Neuronal stem cell (in vitro differentiated cells): ENCODE results near the gene KDM4B.

Experiments
- DNase-seq: peaks from one replicate; pipeline ENCODE4 v3.0.0-alpha.2; 2013; ENCODE audit warnings: low spot score
- H2AFZ ChIP-seq: one replicate; pipeline ENCODE4 v1.6.1; 2013; ENCODE audit warnings: mild to moderate bottlenecking, low read length, inconsistent platforms
- H2AK5ac ChIP-seq: 2 replicates; pipeline ENCODE4 v1.6.1; 2013; ENCODE audit warnings: low read depth, mild to moderate bottlenecking, inconsistent platforms, low read length, moderate library complexity, mixed read lengths
- H2BK120ac ChIP-seq: 2 replicates; pipeline ENCODE4 v1.6.1; 2013; ENCODE audit warnings: low read depth, mild to moderate bottlenecking, inconsistent platforms, low read length, moderate library complexity, mixed read lengths
- H2BK12ac ChIP-seq: one replicate; pipeline ENCODE4 v1.6.1; 2013; ENCODE audit warnings: low read length, inconsistent platforms
- H2BK15ac ChIP-seq: 2 replicates; pipeline ENCODE4 v1.6.1; 2013; ENCODE audit warnings: mild to moderate bottlenecking, low read length, inconsistent platforms, mixed read lengths
- H2BK5ac ChIP-seq: one replicate; pipeline ENCODE4 v1.6.1; 2013; ENCODE audit warnings: inconsistent platforms, mild to moderate bottlenecking, low read length, moderate library complexity
- H3K14ac ChIP-seq: one replicate; pipeline ENCODE4 v1.6.1; 2013; ENCODE audit warnings: low read length, inconsistent platforms
- H3K18ac ChIP-seq: 2 replicates; pipeline ENCODE4 v1.6.1; 2013; ENCODE audit warnings: low read length, inconsistent platforms
- H3K23ac ChIP-seq: 2 replicates; pipeline ENCODE4 v1.6.1; 2013; ENCODE audit warnings: low read depth, mild to moderate bottlenecking, mixed read lengths, low read length, inconsistent platforms; ENCODE audit not compliant: poor library complexity
- H3K27ac ChIP-seq: replicated peaks from 3 replicates; pipeline ENCODE4 v1.5.1; 2013; ENCODE audit warnings: low read length, inconsistent platforms
- H3K27me3 ChIP-seq, 3 experiments: 2 replicates each; pipeline ENCODE4 v1.6.1; 2013; ENCODE audit warnings: low read length in 3 of 3, mild to moderate bottlenecking in 2 of 3, inconsistent platforms in 1 of 3, low read depth in 1 of 3, mixed read lengths in 1 of 3, moderate library complexity in 1 of 3; ENCODE audit not compliant: control insufficient read depth in 3 of 3, insufficient read depth in 3 of 3
- H3K36me3 ChIP-seq, 2 donors: replicated peaks in 1 of 2; 2 replicates each; pipeline ENCODE4 v1.6.1; 2013; ENCODE audit warnings: low read length in 2 of 2; ENCODE audit not compliant: control insufficient read depth in 2 of 2, insufficient read depth in 2 of 2
- H3K4ac ChIP-seq: 2 replicates; pipeline ENCODE4 v1.6.1; 2013; ENCODE audit warnings: inconsistent platforms, mild to moderate bottlenecking, low read length, moderate library complexity
- H3K4me1 ChIP-seq, 2 donors: 1 replicate in 1 of 2; 2 replicates in 1 of 2; pipeline ENCODE4 v1.6.1; 2013; ENCODE audit warnings: low read length in 2 of 2, low read depth in 1 of 2; ENCODE audit not compliant: control insufficient read depth in 2 of 2, insufficient read depth in 1 of 2
- H3K4me2 ChIP-seq: one replicate; pipeline ENCODE4 v1.6.1; 2013; ENCODE audit warnings: mild to moderate bottlenecking, low read length, inconsistent platforms; ENCODE audit not compliant: insufficient read depth, poor library complexity, severe bottlenecking
- H3K4me3 ChIP-seq, 2 donors: 2 replicates each; pipeline ENCODE4 v1.5.1; 2013; ENCODE audit warnings: low read length in 2 of 2, mild to moderate bottlenecking in 2 of 2, inconsistent platforms in 1 of 2, moderate library complexity in 1 of 2
- H3K79me1 ChIP-seq: one replicate; pipeline ENCODE4 v1.6.1; 2013; ENCODE audit warnings: low read depth, mild to moderate bottlenecking, inconsistent platforms, low read length, moderate library complexity
- H3K9ac ChIP-seq: one replicate; pipeline ENCODE4 v1.6.1; 2013; ENCODE audit warnings: mild to moderate bottlenecking, low read depth, low read length, inconsistent platforms; ENCODE audit not compliant: poor library complexity
- H3K9me3 ChIP-seq, 2 donors: replicated peaks in 1 of 2; 2 replicates each; pipeline versions ENCODE3 to v1.6.1; 2013; ENCODE audit warnings: low read length in 2 of 2, mild to moderate bottlenecking in 2 of 2, inconsistent platforms in 1 of 2, low read depth in 1 of 2, mixed read lengths in 1 of 2, moderate library complexity in 1 of 2; ENCODE audit not compliant: control insufficient read depth in 2 of 2, insufficient read depth in 1 of 2
- H4K8ac ChIP-seq: one replicate; pipeline ENCODE4 v1.6.1; 2013; ENCODE audit warnings: low read depth, mild to moderate bottlenecking, inconsistent platforms, low read length, moderate library complexity
- H4K91ac ChIP-seq: one replicate; pipeline ENCODE4 v1.6.1; 2013; ENCODE audit warnings: low read length, low read depth, mild to moderate bottlenecking, inconsistent platforms; ENCODE audit not compliant: poor library complexity
- WGBS, 2 donors: extraction: QIAGEN DNeasy Blood & Tissue Kit; methylation state at CpG; one replicate each; pipeline ENCODE4 v1.1.7; 2013; ENCODE audit warnings: missing lambda C conversion rate in 2 of 2, mixed read lengths in 1 of 2; ENCODE audit not compliant: insufficient read length in 2 of 2, insufficient replicate concordance in 1 of 2; ENCODE audit errors: extremely low coverage in 2 of 2; 5-methylcytosine and 5-hydroxymethylcytosine counted together

Gene KDM4B

DNA sequence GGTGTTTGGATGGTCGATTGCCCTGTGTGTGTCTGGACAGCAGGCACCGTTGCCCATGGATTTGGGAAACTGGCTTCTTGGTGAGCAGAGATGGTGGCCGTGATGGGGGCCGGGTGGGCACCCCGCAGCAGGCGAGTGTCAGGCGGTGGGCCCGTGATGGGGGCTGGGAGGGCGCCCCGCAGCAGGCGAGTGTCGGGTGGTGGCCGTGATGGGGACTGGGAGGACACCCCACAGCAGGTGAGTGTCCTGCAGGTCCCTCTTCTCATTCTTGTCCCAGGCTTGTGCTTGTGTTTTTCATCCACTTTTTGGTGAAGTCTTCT is 86.5 kb downstream of the KDM4B start:
- H3K27ac ChIP-seq = no peak overlapping the region
- no peak overlapping the region for H3K14ac ChIP-seq
- H3K18ac ChIP-seq = no peak overlapping the region

DNA sequence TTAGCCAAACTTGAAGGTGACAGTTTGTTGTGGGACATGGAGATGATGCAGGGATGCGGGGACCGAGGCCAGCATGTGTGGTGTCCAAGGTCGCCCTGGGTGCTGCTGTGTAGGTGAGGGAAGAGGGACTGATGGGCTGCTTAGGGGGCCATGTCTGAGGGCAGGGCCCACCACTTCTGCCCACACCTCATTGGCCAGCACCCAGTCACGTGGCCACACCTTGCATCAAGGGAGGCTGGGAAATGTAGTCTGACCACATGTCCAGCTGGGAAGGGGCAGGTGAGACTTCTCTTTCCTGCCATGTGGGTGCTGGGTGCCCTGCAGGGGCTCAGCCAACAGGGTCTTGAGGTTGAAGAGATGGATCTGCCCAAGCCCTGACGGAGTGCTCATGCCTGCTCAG is 88.9 kb downstream of the KDM4B start:
- H3K27ac ChIP-seq = no peak overlapping the region
- H2BK15ac ChIP-seq = no peak overlapping the region
- no peaks in the 10 kb centered on the region for H3K27me3 ChIP-seq
- peaks cover 14 to 23% of the 10 kb centered on the region in 2 donors for H3K4me1 ChIP-seq
- no peak overlapping the region for H3K9ac ChIP-seq
- peak overlapping the region; percentile 19 for H2BK5ac ChIP-seq
- H2AK5ac ChIP-seq = peak overlapping the region; percentile 82
- peaks cover 13 to 70% of the 10 kb centered on the region in 2 donors for H3K36me3 ChIP-seq
- H2AFZ ChIP-seq = no peak overlapping the region
- no peak for DNase-seq
- peak overlapping the region; percentile 24 for H3K18ac ChIP-seq
- H3K79me1 ChIP-seq = peaks cover 3% of the 10 kb centered on the region
- H3K4me2 ChIP-seq = no peak overlapping the region
- no peak overlapping the region for H4K91ac ChIP-seq
- H3K14ac ChIP-seq = no peak overlapping the region
- peak overlapping the region; percentile 7 for H4K8ac ChIP-seq
- no peak overlapping the region for H3K4me3 ChIP-seq
- no peak overlapping the region for H3K4ac ChIP-seq
- H3K23ac ChIP-seq = peak overlapping the region; percentile 76
- no CpG with 5 or more reads among the region's 5 CpGs for WGBS, 2 donors
- no peak overlapping the region for H2BK120ac ChIP-seq
- peaks cover 8 to 14% of the 10 kb centered on the region in 2 donors for H3K9me3 ChIP-seq
- no peak overlapping the region for H2BK12ac ChIP-seq

More for the DNA sequence above, 86.5 kb downstream of the KDM4B start:
- Histone ChIP-seq H2BK120ac (no peak overlapping the region), H4K91ac (no peak overlapping the region), H3K4me1 (peaks cover 9 to 14% of the 10 kb centered on the region in 2 donors), H2AFZ (no peak overlapping the region), H2AK5ac (no peak overlapping the region), H2BK12ac (no peak overlapping the region), H2BK5ac (no peak overlapping the region), H3K4ac (no peak overlapping the region), H2BK15ac (no peak overlapping the region), H3K27me3 (no peaks in the 10 kb centered on the region), H3K4me2 (no peak overlapping the region), H3K9me3 (no peaks in the 10 kb centered on the region), H3K36me3 (peaks cover 7 to 62% of the 10 kb centered on the region in 2 donors), H3K9ac (no peak overlapping the region), H4K8ac (no peak overlapping the region), H3K79me1 (peaks cover 7% of the 10 kb centered on the region), H3K23ac (no peak overlapping the region), H3K4me3 (no peak overlapping the region)
- WGBS, 2 donors = no CpG with 5 or more reads among the region's 13 CpGs
- no peak for DNase-seq

DNA sequence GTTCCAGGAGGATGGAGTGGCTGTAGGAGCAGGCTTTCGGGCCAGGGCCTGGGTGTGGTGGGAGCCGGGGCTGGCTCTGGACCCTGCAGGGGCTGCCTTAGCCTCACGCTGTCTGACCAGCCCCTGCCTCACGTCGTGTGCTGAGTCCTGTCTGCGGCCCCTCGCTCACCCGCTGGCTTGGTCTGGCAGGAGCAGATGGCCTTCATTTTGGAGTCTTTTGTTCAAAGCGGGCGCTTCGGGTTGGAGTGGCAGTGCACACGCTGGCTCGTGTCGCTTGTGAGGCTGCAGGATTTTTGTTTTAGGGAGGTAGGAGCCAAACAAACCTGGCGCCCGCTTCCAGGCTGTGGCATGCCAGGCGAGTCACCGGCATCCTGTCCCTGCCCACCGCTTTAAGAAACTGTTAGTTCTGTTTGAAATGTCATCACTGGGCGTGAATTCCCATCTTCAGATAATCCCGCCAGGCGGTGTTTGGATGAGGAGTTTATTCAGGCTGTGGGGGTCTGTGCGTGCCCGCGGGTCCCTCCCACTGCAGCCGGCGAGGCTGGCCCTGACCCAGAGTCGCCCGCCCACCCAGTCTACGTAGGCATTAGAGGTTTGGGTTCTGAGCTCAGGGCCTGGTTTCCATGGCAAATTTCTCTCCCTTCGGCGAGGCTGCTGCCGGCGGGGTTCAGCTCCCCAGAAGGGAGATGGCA is 89.8 kb downstream of the KDM4B start:
- peaks cover 9 to 17% of the 10 kb centered on the region in 2 donors for H3K9me3 ChIP-seq
- no peak overlapping the region for H2BK12ac ChIP-seq
- no peak overlapping the region for H3K4me3 ChIP-seq
- no peaks in the 10 kb centered on the region for H3K27me3 ChIP-seq
- no peak overlapping the region for H4K8ac ChIP-seq
- H2AFZ ChIP-seq = no peak overlapping the region
- peak overlapping the region; percentile 19 for H2BK5ac ChIP-seq
- no CpG with 5 or more reads among the region's 34 CpGs for WGBS, 2 donors
- peak overlapping the region; percentile 24 for H3K27ac ChIP-seq
- H3K4me2 ChIP-seq = no peak overlapping the region
- H3K4ac ChIP-seq = no peak overlapping the region
- H3K79me1 ChIP-seq = peaks cover 3% of the 10 kb centered on the region
- H3K23ac ChIP-seq = peak overlapping the region; percentile 45
- H2BK120ac ChIP-seq = no peak overlapping the region
- peaks cover 16 to 71% of the 10 kb centered on the region in 2 donors for H3K36me3 ChIP-seq
- H3K4me1 ChIP-seq = peaks cover 14 to 23% of the 10 kb centered on the region in 2 donors
- no peak overlapping the region for H2BK15ac ChIP-seq
- no peak overlapping the region for H3K14ac ChIP-seq
- no peak overlapping the region for H3K9ac ChIP-seq
- DNase-seq = no peak
- H2AK5ac ChIP-seq = peak overlapping the region; percentile 82
- peak overlapping the region; percentile 81 for H3K18ac ChIP-seq
- H4K91ac ChIP-seq = no peak overlapping the region

- no peak overlapping the region for H2AFZ ChIP-seq
- H3K23ac ChIP-seq = no peak overlapping the region
- peak overlapping the region; percentile 27 for H2BK12ac ChIP-seq
- no peak overlapping the region for H3K4me2 ChIP-seq
- H3K9ac ChIP-seq = no peak overlapping the region
- peaks cover 16 to 71% of the 10 kb centered on the region in 2 donors for H3K36me3 ChIP-seq
- H3K9me3 ChIP-seq = peaks cover 9 to 17% of the 10 kb centered on the region in 2 donors
- H2BK15ac ChIP-seq = no peak overlapping the region
- H3K79me1 ChIP-seq = peaks cover 3% of the 10 kb centered on the region
- H3K14ac ChIP-seq = peak overlapping the region; percentile 2
- no peak overlapping the region for H2BK5ac ChIP-seq
- H2AK5ac ChIP-seq = peak overlapping the region; percentile 1
- peaks cover 14 to 23% of the 10 kb centered on the region in 2 donors for H3K4me1 ChIP-seq
- DNase-seq = no peak
- no peaks in the 10 kb centered on the region for H3K27me3 ChIP-seq
- peak overlapping the region; percentile 24 for H3K27ac ChIP-seq
- H2BK120ac ChIP-seq = no peak overlapping the region
- no CpG with 5 or more reads among the region's 21 CpGs for WGBS, 2 donors
- peak overlapping the region; percentile 23 for H3K18ac ChIP-seq
- no peak overlapping the region for H4K8ac ChIP-seq
- no peak overlapping the region for H4K91ac ChIP-seq
- H3K4ac ChIP-seq = no peak overlapping the region
- H3K4me3 ChIP-seq = no peak overlapping the region
These were observed 90.3 kb downstream of the KDM4B start for GRCh38 chr19:5059213-5059574.
